Adrenal gland (tissue), 12 donors: ENCODE results near the gene IMMP2L. TPM values are rescaled to one million over a fixed set of nuclear protein-coding genes. Genes with fewer than 3 reads are reported as not detected.

Source experiments
- DNase-seq, 7 donors: peaks; one replicate each; pipeline ENCODE4 v3.0.0-alpha.2; 2019 to 2020
- H3K27ac ChIP-seq, 5 donors: fragments of 200-600 bp; sonication (generic) in 4 of 5; 1 replicate in 3 of 5; 2 replicates in 2 of 5; pipeline versions ENCODE4 v1.5.1 to v1.8.0; 2016 to 2020; ENCODE audit warnings: mild to moderate bottlenecking in 1 of 5
- H3K27me3 ChIP-seq: fragments of 200-600 bp; 2 replicates; pipeline ENCODE4 v1.8.0; 2021
- H3K36me3 ChIP-seq, 2 donors: fragments of 200-600 bp; replicated peaks in 1 of 2; 1 replicate in 1 of 2; 2 replicates in 1 of 2; pipeline versions ENCODE4 v1.5.1 to v1.8.0; 2018 to 2022
- H3K4me1 ChIP-seq, 2 donors: fragments of 200-600 bp; replicated peaks in 1 of 2; 1 replicate in 1 of 2; 2 replicates in 1 of 2; pipeline versions ENCODE4 v1.5.1 to v1.8.0; 2018 to 2021
- H3K4me3 ChIP-seq, 4 donors: fragments of 200-600 bp; sonication (generic) in 3 of 4; one replicate each; pipeline ENCODE4 v1.5.1; 2016 to 2018
- H3K9me3 ChIP-seq, 3 donors: fragments of 200-600 bp; sonication (generic) in 1 of 3; replicated peaks in 1 of 3; 1 replicate in 2 of 3; 2 replicates in 1 of 3; pipeline versions ENCODE4 v1.5.1 to v1.8.0; 2016 to 2021
- POLR2A ChIP-seq, 2 donors: fragments of 450-650 bp; IDR thresholded peaks; one replicate each; pipeline ENCODE4 v1.6.1; 2017; ENCODE audit warnings: antibody characterized with exemption in 2 of 2, mild to moderate bottlenecking in 2 of 2, moderate library complexity in 1 of 2
- WGBS, 4 donors: extraction: QIAGEN DNeasy Blood & Tissue Kit in 2 of 4; methylation state at CpG; one replicate each; pipeline versions ENCODE4 v1.1.5 to v1.1.7; 2013 to 2017; 5-methylcytosine and 5-hydroxymethylcytosine counted together
- intact Hi-C, 2 donors: fragments of 100-400 bp; cut with DNase I; formaldehyde crosslinking; loops; one replicate each; pipeline versions ENCODE4 v1.14.1 to v1.15.0; 2022 to 2023
- polyA plus RNA-seq, 3 donors: library from polyadenylated mRNA; stranded (reverse); fragments of 200-250 nt in 2 of 3; fragments of 350-450 nt in 1 of 3; fragmentation: Illumina TruSeq in 1 of 3; extraction: RNeasy Lipid Tissue Mini Kit (QIAGEN cat#74804) in 1 of 3; gene quantifications; one replicate each; pipeline ENCODE4 v1.2.3, GENCODE V29; 2013 to 2014
- total RNA-seq, 9 donors: library from RNA; depleted of rRNA in 4 of 9; stranded (reverse); fragments of >200 nt in 4 of 9; fragments of 120-200 nt in 1 of 9; fragmentation: NEBNext Ultra II Directional in 1 of 9; extraction: Animal tissue kit (Norgen Biotek cat#: 25700) in 1 of 9; gene quantifications; one replicate each; pipeline versions ENCODE4 v1.1.0 to v1.2.4, GENCODE V29; 2013 to 2023
- TF ChIP-seq, protein P1 (sequence below), 6 experiments: fragments of 450-650 bp in 4 of 6; fragments of 200-600 bp in 2 of 6; sonication (generic) in 1 of 6; IDR thresholded peaks; 1 replicate in 5 of 6; 2 replicates in 1 of 6; pipeline versions ENCODE4 v1.5.1 to v1.8.0; 2016 to 2021; ENCODE audit warnings: antibody characterized with exemption in 6 of 6, mild to moderate bottlenecking in 2 of 6, moderate library complexity in 1 of 6
- donor health status: healthy with polysubstance abuse.
- donor health status: Bipolar disorder and iron deficiency.
- donor health status: DM: yes; HTN: yes; CAD: no.
- donor health status: DM: no; HTN: no; CAD: no.
- donor health status: DM: no; HTN: no; CAD: no.
- donor health status: DM: yes; HTN: yes; CAD: no.

The IMMP2L gene
- total and polyA plus RNA-seq, 12 donors = 13.4 to 34.1 (median 25.3) TPM

DNA sequence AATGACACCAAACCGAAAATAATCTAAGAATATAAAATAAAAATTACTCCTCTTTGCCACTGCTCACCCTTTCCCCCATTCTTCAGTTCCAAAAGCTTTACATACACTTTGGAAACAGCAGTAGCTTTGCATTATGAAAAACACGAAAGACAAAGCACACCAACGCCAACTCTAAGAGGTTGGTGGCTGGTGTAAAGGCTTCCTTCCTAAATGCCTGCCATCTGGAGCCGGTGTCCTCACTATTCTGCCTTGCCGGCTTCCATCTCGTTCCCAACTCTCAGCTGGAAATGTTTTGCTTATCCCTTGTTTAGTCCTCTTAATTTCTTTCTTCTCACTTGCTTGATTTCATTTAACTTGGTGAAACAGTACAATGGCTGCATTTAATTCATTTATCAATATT lies 752.5 kb downstream of the IMMP2L start:
- Histone ChIP-seq H3K9me3 (no peaks in the 10 kb centered on the region), H3K4me3 (no peak overlapping the region), H3K27ac (no peak overlapping the region), H3K4me1 (no peaks in the 10 kb centered on the region), H3K27me3 (no peaks in the 10 kb centered on the region), H3K36me3 (no peaks in the 10 kb centered on the region)
- DNase-seq = no peak
- WGBS, 4 donors = 91 to 96% (median 94%) methylated on average over 6 of the region's 6 CpGs
- intact Hi-C loops = no loop called here
- TF ChIP-seq, protein P1, sequence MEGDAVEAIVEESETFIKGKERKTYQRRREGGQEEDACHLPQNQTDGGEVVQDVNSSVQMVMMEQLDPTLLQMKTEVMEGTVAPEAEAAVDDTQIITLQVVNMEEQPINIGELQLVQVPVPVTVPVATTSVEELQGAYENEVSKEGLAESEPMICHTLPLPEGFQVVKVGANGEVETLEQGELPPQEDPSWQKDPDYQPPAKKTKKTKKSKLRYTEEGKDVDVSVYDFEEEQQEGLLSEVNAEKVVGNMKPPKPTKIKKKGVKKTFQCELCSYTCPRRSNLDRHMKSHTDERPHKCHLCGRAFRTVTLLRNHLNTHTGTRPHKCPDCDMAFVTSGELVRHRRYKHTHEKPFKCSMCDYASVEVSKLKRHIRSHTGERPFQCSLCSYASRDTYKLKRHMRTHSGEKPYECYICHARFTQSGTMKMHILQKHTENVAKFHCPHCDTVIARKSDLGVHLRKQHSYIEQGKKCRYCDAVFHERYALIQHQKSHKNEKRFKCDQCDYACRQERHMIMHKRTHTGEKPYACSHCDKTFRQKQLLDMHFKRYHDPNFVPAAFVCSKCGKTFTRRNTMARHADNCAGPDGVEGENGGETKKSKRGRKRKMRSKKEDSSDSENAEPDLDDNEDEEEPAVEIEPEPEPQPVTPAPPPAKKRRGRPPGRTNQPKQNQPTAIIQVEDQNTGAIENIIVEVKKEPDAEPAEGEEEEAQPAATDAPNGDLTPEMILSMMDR (IDR thresholded peaks at IDR 0.05) = no peak
- no peak for TF ChIP-seq POLR2A (IDR thresholded peaks at IDR 0.05)

DNA sequence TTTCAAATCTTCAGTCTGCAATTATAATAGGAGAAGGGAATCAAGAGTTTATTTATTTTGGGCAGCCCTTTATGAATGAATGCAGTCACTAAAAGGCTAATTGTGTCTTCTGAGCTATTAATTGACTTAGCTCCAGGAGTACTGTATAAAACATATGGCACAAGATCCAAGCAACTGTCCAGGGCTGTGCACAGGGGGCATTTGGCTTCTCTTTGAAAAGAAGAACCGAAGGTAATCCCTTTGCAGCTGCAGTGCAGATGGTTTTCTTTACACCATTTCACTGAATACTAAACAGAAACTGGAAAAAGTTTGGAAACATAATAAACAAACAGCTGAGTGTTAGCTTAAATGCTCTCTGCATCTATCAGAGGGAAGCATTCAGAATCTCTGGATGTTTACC lies 753.9 kb downstream of the IMMP2L start:
- Histone ChIP-seq H3K27me3 (no peaks in the 10 kb centered on the region), H3K27ac (no peak overlapping the region), H3K36me3 (no peaks in the 10 kb centered on the region), H3K4me3 (no peak overlapping the region), H3K9me3 (no peaks in the 10 kb centered on the region), H3K4me1 (no peaks in the 10 kb centered on the region)
- intact Hi-C loops = no loop called here
- TF ChIP-seq, protein P1 (IDR thresholded peaks at IDR 0.05) = no peak
- TF ChIP-seq POLR2A (IDR thresholded peaks at IDR 0.05) = no peak
- 83 to 94% (median 89%) methylated on average over 1 of the region's 1 CpG for WGBS, 4 donors
- no peak for DNase-seq

DNA sequence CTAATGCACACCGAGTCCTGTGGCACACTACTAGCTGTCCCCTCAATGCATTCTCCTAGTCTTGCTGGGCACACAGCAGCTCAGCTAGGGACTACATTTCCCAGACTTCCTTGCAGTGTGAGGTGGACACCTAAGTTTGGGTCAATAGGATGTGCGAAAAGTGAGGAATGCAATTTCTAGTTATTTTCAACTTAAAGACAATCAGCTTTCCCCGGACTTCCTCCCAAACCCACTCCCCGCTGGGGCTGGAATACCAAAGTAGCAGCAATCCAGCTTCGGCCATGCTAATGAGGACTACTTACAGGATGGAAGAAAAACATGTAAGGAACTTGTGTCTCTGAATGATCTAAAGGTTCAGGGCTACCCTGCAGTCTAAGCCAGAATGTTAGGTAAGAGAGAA lies 757.8 kb downstream of the IMMP2L start:
- H3K4me1 ChIP-seq = no peaks in the 10 kb centered on the region
- no peaks in the 10 kb centered on the region for H3K36me3 ChIP-seq
- intact Hi-C loops = no loop called here
- H3K9me3 ChIP-seq = no peaks in the 10 kb centered on the region
- H3K27ac ChIP-seq = no peak overlapping the region
- TF ChIP-seq POLR2A (IDR thresholded peaks at IDR 0.05) = no peak
- TF ChIP-seq, protein P1 (IDR thresholded peaks at IDR 0.05) = no peak
- DNase-seq = no peak
- 85 to 96% (median 91%) methylated on average over 5 of the region's 5 CpGs for WGBS, 4 donors
- H3K4me3 ChIP-seq = no peak overlapping the region
- H3K27me3 ChIP-seq = no peaks in the 10 kb centered on the region

DNA sequence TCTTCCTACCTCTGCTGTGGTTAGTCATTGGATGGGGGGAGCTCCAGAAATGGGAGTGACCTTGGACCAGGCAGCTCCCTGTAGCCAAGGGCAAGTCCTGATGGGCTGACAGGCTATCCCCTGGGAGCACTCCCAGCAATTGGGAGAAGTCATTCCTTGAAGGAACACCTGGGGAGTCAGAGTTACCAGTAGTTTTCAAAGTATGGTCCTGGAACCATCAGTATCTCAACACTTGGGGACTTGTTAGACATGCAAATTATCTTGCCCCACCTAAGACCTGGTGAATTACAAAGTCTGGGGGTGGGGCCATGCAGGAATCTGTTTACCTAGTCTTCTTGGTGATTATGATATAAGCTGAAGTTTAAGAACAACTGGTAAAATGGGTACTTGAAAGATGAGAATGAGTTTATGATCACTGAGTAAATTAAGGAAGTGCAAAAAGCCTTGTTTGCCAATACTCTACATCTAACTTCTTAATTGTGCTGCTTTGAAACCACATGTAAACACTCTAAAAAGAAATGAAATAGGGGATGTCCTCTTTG lies 758.6 kb downstream of the IMMP2L start:
- no peak for DNase-seq
- Histone ChIP-seq H3K4me1 (no peaks in the 10 kb centered on the region), H3K4me3 (no peak overlapping the region), H3K36me3 (no peaks in the 10 kb centered on the region), H3K9me3 (no peaks in the 10 kb centered on the region), H3K27me3 (no peaks in the 10 kb centered on the region), H3K27ac (no peak overlapping the region)
- intact Hi-C loops = no loop called here
- TF ChIP-seq, protein P1 (IDR thresholded peaks at IDR 0.05) = no peak
- TF ChIP-seq POLR2A (IDR thresholded peaks at IDR 0.05) = no peak
